ENCODE measurements around the gene NEIL1.

GRCh38 chr15:75367006-75367405, 20.2 kb downstream of the NEIL1 start:
- TF ChIP-seq CTCF (IDR thresholded peaks at IDR 0.05; ENCODE audit: poor library complexity) (no peak), EZH2 (IDR thresholded peaks at IDR 0.05; ENCODE audit: borderline replicate concordance) (no peak), EZH2phosphoT487 (IDR thresholded peaks at IDR 0.05; ENCODE audit: low read depth, severe bottlenecking, unreplicated experiment) (no peak)

All from hepatocyte (in vitro differentiated cells).